ENCODE data around the gene ARPIN.

- no peak for TF ChIP-seq MAX (CRISPR knock-in tag; IDR thresholded peaks at IDR 0.05)
- TF ChIP-seq CTCF (IDR thresholded peaks at IDR 0.05) = no peak
- TF ChIP-seq TEAD4 (CRISPR knock-in tag; IDR thresholded peaks at IDR 0.05) = no peak
- no peak for TF ChIP-seq NFYB (CRISPR knock-in tag; conservative IDR thresholded peaks at IDR 0.05; ENCODE audit: low read depth)
- TF ChIP-seq TCF7 (CRISPR knock-in tag; IDR thresholded peaks at IDR 0.05; ENCODE audit: low read depth) = no peak
- TF ChIP-seq RELA (CRISPR knock-in tag; IDR thresholded peaks at IDR 0.05; ENCODE audit: borderline replicate concordance) = no peak
- no peak for TF ChIP-seq RORB (CRISPR knock-in tag; IDR thresholded peaks at IDR 0.05)
- TF ChIP-seq ZNF317 (CRISPR knock-in tag; IDR thresholded peaks at IDR 0.05; ENCODE audit: borderline replicate concordance, low read depth) = no peak
- no peak for TF ChIP-seq NFE2L1 (CRISPR knock-in tag; IDR thresholded peaks at IDR 0.05)
- no peak for TF ChIP-seq ZNF512 (CRISPR knock-in tag; IDR thresholded peaks at IDR 0.05; ENCODE audit: borderline replicate concordance)
- no peak for TF ChIP-seq ZSCAN18 (CRISPR knock-in tag; IDR thresholded peaks at IDR 0.05)
- TF ChIP-seq ZNF423 (CRISPR knock-in tag; IDR thresholded peaks at IDR 0.05) = no peak
- no peak for TF ChIP-seq AFF4 (CRISPR knock-in tag; IDR thresholded peaks at IDR 0.05; ENCODE audit: borderline replicate concordance)
- no peak for TF ChIP-seq NR2C2 (CRISPR knock-in tag; IDR thresholded peaks at IDR 0.05)
Observed at GRCh38 chr15:89948796-89949195, 36.0 kb upstream of the ARPIN start.
